Gastrocnemius medialis (tissue), 4 donors: ENCODE data around the gene HPCAL1.

Experiments used
- POLR2A ChIP-seq, 2 donors: fragments of 450-650 bp; IDR thresholded peaks; one replicate each; pipeline ENCODE4 v1.6.1; 2017; ENCODE audit warnings: antibody characterized with exemption in 2 of 2, mild to moderate bottlenecking in 2 of 2, moderate library complexity in 2 of 2
- TF ChIP-seq, protein P1 (sequence below), 5 experiments: fragments of 450-650 bp in 3 of 5; fragments of 200-600 bp in 2 of 5; sonication (generic) in 2 of 5; IDR thresholded peaks in 4 of 5; conservative IDR thresholded peaks in 1 of 5; 1 replicate in 4 of 5; 2 replicates in 1 of 5; pipeline ENCODE4 v1.5.1; 2016 to 2019; ENCODE audit warnings: antibody characterized with exemption in 5 of 5, mild to moderate bottlenecking in 3 of 5, moderate library complexity in 3 of 5

- TF ChIP-seq, protein P1, sequence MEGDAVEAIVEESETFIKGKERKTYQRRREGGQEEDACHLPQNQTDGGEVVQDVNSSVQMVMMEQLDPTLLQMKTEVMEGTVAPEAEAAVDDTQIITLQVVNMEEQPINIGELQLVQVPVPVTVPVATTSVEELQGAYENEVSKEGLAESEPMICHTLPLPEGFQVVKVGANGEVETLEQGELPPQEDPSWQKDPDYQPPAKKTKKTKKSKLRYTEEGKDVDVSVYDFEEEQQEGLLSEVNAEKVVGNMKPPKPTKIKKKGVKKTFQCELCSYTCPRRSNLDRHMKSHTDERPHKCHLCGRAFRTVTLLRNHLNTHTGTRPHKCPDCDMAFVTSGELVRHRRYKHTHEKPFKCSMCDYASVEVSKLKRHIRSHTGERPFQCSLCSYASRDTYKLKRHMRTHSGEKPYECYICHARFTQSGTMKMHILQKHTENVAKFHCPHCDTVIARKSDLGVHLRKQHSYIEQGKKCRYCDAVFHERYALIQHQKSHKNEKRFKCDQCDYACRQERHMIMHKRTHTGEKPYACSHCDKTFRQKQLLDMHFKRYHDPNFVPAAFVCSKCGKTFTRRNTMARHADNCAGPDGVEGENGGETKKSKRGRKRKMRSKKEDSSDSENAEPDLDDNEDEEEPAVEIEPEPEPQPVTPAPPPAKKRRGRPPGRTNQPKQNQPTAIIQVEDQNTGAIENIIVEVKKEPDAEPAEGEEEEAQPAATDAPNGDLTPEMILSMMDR (IDR thresholded peaks at IDR 0.05 in 4 of 5, conservative IDR thresholded peaks at IDR 0.05 in 1 of 5) = no peak
- no peak for TF ChIP-seq POLR2A (IDR thresholded peaks at IDR 0.05)
Measured at GRCh38 chr2:10471046-10471571, 168.4 kb downstream of the HPCAL1 start.
